IPS-20b (cell line): ENCODE data around the gene FTO.

Source experiments
- H3K27ac ChIP-seq: one replicate; pipeline ENCODE4 v1.5.1; 2013; ENCODE audit warnings: low read length
- H3K27me3 ChIP-seq: 2 replicates; pipeline ENCODE4 v1.6.1; 2013; ENCODE audit warnings: mild to moderate bottlenecking, low read length, inconsistent platforms; ENCODE audit not compliant: insufficient read depth
- H3K36me3 ChIP-seq: 2 replicates; pipeline ENCODE4 v1.6.1; 2013; ENCODE audit warnings: low read depth, mild to moderate bottlenecking, inconsistent platforms, low read length, moderate library complexity; ENCODE audit not compliant: insufficient read depth
- H3K4me1 ChIP-seq: 2 replicates; pipeline ENCODE4 v1.6.1; 2013; ENCODE audit warnings: mild to moderate bottlenecking, control low read depth, inconsistent platforms, low read length, moderate library complexity; ENCODE audit not compliant: insufficient read depth
- H3K4me3 ChIP-seq: 2 replicates; pipeline ENCODE4 v1.5.1; 2013; ENCODE audit warnings: mild to moderate bottlenecking, low read length, inconsistent platforms
- H3K9ac ChIP-seq: 2 replicates; pipeline ENCODE4 v1.6.1; 2013; ENCODE audit warnings: low read depth, mild to moderate bottlenecking, inconsistent platforms, low read length, moderate library complexity
- H3K9me3 ChIP-seq: 2 replicates; pipeline ENCODE4 v1.6.1; 2013; ENCODE audit warnings: mild to moderate bottlenecking, low read depth, low read length, inconsistent platforms; ENCODE audit not compliant: insufficient read depth

FTO gene

GRCh38 chr16:54153240-54153934 is 449.4 kb downstream of the FTO start:
- no peak overlapping the region for H3K9ac ChIP-seq
- no peaks in the 10 kb centered on the region for H3K36me3 ChIP-seq
- H3K9me3 ChIP-seq: no peaks in the 10 kb centered on the region
- no peaks in the 10 kb centered on the region for H3K4me1 ChIP-seq
- H3K27me3 ChIP-seq: no peaks in the 10 kb centered on the region
- H3K27ac ChIP-seq: no peak overlapping the region
- no peak overlapping the region for H3K4me3 ChIP-seq

GRCh38 chr16:54156349-54156748 is 452.4 kb downstream of the FTO start:
- no peaks in the 10 kb centered on the region for H3K27me3 ChIP-seq
- H3K27ac ChIP-seq: no peak overlapping the region
- H3K36me3 ChIP-seq: no peaks in the 10 kb centered on the region
- H3K9ac ChIP-seq: no peak overlapping the region
- no peak overlapping the region for H3K4me3 ChIP-seq
- no peaks in the 10 kb centered on the region for H3K4me1 ChIP-seq
- no peaks in the 10 kb centered on the region for H3K9me3 ChIP-seq

DNA sequence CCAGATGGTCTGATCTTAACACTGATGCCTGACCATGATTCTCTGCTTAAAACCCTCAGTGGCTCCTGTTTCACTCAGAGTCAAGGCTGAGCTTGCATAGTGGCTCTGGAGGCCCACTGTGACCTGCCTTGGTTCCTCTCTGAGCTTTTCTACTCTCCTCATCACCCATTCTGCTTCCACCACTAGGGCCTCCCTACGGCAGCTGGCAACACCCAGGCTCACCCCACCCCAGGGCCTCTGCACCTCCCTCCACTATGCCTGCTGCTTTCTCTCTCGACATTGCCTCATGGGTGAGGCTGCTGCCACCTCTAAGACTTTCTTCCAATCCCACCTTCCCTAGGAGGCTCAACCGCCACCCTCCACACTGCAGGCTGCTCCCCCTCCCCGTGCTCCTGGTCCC is 455.0 kb downstream of the FTO start:
- H3K4me1 ChIP-seq: no peaks in the 10 kb centered on the region
- no peaks in the 10 kb centered on the region for H3K36me3 ChIP-seq
- H3K27me3 ChIP-seq: no peaks in the 10 kb centered on the region
- H3K27ac ChIP-seq: no peak overlapping the region
- no peaks in the 10 kb centered on the region for H3K9me3 ChIP-seq
- H3K4me3 ChIP-seq: no peak overlapping the region
- H3K9ac ChIP-seq: no peak overlapping the region

DNA sequence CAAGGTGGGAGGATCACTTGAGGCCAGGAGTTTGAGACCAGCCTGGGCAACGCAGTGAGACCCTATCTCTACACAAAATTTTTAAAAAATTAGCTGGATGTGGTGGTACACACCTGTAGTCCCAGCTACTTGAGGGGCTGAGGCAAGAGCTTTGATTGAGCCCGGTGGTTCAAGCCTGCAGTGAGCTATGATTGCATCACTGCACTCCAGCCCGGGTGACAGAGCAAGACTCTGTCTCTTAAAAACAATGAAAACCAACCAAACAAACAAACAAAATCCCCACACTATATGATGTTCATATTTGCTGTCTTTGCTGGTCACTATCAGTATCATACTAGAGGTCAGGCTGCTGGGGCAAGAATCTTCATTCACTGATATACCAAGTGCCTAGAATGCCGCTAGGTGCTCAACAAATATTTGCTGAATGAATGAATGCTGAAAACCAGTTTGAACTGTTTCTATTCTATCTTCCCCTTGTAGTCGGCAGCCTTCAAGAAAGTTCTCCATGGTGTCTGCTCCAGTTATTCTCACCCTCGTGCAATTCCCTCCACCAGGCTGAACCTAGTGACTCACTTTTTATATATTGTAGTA is 455.6 kb downstream of the FTO start:
- H3K9me3 ChIP-seq: no peaks in the 10 kb centered on the region
- H3K27ac ChIP-seq: no peak overlapping the region
- H3K4me3 ChIP-seq: no peak overlapping the region
- no peaks in the 10 kb centered on the region for H3K4me1 ChIP-seq
- no peaks in the 10 kb centered on the region for H3K27me3 ChIP-seq
- H3K36me3 ChIP-seq: no peaks in the 10 kb centered on the region
- no peak overlapping the region for H3K9ac ChIP-seq

- Histone ChIP-seq H3K4me1 (no peaks in the 10 kb centered on the region), H3K27ac (no peak overlapping the region), H3K36me3 (no peaks in the 10 kb centered on the region), H3K4me3 (no peak overlapping the region), H3K9me3 (no peaks in the 10 kb centered on the region), H3K27me3 (no peaks in the 10 kb centered on the region), H3K9ac (no peak overlapping the region)
Measured at GRCh38 chr16:54160252-54160860, 456.4 kb downstream of the FTO start.

DNA sequence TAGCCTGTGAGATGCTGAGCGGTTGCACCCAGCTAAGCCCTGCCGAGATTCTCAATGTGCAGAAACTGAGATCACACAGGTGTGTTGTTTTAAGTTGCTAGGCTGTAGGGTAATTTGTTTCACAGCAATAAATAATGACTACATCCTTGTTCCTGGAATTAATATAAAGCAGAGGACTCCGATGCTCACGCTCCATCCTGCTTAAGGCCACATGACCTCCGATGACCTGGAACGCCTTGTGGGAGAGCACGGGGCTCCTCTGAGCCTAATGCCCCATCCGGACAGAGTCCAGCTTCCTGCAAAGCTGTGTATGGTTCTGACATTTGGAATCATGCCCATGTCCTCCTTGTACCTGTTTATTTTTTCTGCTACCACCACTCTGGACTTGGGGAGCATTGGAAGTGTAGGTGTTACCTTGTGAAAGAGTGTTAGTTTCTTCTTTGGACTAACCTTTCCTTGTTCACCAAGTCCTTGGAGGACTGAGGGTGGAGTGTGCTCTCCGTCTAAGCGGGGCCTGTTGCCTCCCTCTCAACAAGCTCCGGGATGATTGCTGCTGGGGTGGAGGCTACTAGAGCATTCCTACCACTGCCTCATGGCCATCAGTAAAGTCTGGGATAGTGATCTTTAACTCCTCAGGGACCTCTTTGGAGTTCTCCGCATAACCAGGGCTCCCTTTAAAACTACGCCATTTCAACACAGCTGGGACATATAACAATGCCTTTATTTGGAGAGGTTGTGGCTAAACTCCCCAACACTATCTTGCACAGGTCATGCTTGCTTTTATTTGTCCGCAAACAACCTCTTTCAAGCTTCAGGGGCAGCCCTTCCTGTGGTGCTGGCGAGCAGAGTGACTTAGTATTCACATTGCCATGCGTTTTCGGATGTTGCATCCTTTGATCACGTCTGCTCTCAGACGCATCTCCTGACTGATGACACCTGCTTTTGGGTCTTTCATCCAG is 457.3 kb downstream of the FTO start:
- Histone ChIP-seq H3K36me3 (no peaks in the 10 kb centered on the region), H3K9ac (no peak overlapping the region), H3K27ac (no peak overlapping the region), H3K4me1 (no peaks in the 10 kb centered on the region), H3K27me3 (no peaks in the 10 kb centered on the region), H3K4me3 (no peak overlapping the region), H3K9me3 (no peaks in the 10 kb centered on the region)

DNA sequence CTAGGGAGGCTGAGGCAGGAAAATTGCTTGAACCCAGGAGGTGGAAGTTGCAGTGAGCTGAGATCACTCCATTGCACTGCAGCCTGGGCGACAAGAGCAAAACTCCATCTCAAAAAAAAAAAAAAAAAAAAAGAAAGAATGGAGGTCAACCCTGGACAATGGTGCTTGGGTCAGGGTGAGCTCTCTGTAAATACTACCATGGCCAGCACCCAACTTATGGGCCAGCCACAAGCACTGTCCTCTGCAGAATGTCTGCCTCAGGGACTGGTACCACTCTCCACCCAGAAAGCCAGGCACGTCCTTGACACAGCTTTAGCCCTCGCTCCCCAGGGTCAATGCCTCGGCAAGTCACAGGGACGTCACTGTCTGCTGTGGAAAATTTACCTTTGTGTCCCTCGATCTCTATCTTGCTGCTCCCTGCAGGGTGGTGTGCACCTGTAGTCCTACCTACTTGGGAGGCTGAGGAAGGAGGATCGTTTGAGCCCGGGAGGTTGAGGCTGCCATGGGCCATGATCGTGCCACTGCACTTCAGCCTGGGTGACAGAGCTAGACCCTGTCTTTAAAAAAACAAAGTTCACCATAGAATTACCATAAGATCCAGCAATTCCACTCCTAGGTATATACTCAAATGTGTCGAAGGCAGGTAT is 459.4 kb downstream of the FTO start:
- H3K27me3 ChIP-seq: no peaks in the 10 kb centered on the region
- H3K4me3 ChIP-seq: no peak overlapping the region
- H3K9me3 ChIP-seq: no peaks in the 10 kb centered on the region
- H3K4me1 ChIP-seq: no peaks in the 10 kb centered on the region
- H3K9ac ChIP-seq: no peak overlapping the region
- H3K36me3 ChIP-seq: no peaks in the 10 kb centered on the region
- H3K27ac ChIP-seq: no peak overlapping the region

DNA sequence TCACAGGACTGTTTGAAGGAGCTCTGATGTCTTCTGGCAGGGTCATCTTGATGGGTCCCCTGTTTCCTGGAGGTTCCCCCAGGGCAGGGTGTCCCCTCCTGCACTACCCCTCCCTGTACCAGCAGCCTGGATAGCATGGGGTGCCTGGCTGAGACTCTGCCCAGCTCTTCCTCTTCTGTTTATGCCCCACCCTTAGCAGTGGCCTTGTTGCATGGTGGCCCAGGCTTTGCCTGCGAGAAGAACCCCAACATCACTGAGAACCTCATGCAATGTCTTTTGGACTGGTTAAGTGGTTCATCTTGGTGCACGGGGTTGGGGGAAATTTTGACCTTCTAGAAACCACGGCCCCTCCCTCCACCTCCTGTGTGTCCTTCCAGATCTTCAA is 460.8 kb downstream of the FTO start:
- H3K27ac ChIP-seq: no peak overlapping the region
- no peaks in the 10 kb centered on the region for H3K36me3 ChIP-seq
- H3K9me3 ChIP-seq: no peaks in the 10 kb centered on the region
- H3K9ac ChIP-seq: no peak overlapping the region
- H3K4me1 ChIP-seq: no peaks in the 10 kb centered on the region
- no peak overlapping the region for H3K4me3 ChIP-seq
- H3K27me3 ChIP-seq: no peaks in the 10 kb centered on the region

DNA sequence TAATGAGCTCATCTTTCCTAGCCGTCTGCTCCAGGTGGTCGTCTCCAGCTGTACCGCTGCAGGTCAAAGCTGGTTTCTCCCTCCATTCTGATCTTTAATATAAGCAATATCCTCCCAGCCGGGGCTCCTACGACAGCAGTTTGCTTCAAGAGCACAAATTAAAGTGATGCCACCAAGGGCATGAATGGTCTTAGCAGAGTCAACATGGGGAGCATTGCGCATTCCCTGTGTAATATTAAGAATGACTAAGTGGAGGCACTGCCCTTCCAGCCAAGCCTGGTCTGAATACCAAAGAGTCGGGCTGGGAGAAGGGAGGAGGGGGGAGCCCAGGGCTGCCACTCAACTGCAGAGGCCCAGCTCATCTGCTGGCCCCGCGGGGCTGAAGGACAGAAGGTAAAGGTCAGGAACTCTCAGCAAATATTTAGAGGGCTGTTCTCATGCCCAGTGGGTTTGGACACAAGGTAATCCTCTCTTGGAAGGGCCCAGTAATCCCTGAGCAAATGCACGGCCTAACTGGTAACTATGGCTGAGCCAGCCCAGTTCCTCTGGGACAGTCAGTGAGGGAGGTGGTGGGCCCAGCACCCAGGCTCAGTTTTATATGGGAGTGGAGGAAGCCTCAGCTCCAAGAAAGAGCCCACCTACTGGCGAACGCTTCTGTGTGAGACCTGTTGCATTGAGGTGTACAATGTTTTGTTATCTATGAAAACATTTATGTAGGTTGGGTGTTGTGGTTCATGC is 461.4 kb downstream of the FTO start:
- no peak overlapping the region for H3K9ac ChIP-seq

GRCh38 chr16:54165912-54166865 is 462.2 kb downstream of the FTO start:
- H3K4me3 ChIP-seq: no peak overlapping the region

More for the DNA sequence above, 461.4 kb downstream of the FTO start:
- H3K4me3 ChIP-seq: no peak overlapping the region
- no peaks in the 10 kb centered on the region for H3K36me3 ChIP-seq
- H3K9me3 ChIP-seq: no peaks in the 10 kb centered on the region
- H3K4me1 ChIP-seq: no peaks in the 10 kb centered on the region
- H3K27me3 ChIP-seq: no peaks in the 10 kb centered on the region
- no peak overlapping the region for H3K27ac ChIP-seq

More at GRCh38 chr16:54165912-54166865, 462.2 kb downstream of the FTO start:
- H3K27ac ChIP-seq: no peak overlapping the region
- no peaks in the 10 kb centered on the region for H3K4me1 ChIP-seq
- H3K9me3 ChIP-seq: no peaks in the 10 kb centered on the region
- H3K27me3 ChIP-seq: no peaks in the 10 kb centered on the region
- no peak overlapping the region for H3K9ac ChIP-seq
- H3K36me3 ChIP-seq: no peaks in the 10 kb centered on the region
